HCT116 (cell line): ENCODE data around the gene PALB2. TPM values are rescaled to one million over a fixed set of nuclear protein-coding genes. Genes with fewer than 3 reads are reported as not detected.

ENCODE experiments used
- ATAC-seq: fragments of 200-7000 bp; cut with Tn5 transposase; 2 replicates; pipeline ENCODE4 v1.9.1; 2020; ENCODE audit warnings: mild to moderate bottlenecking, moderate library complexity
- BruUV-seq: library from RNA; stranded (reverse); fragments of 400-500 nt; replicated peaks from 2 replicates; lab custom pipeline; 2021; lab: Mats Ljungman, UMichigan
- CTCF ChIA-PET: fragments of 300-600 bp; sonication (Branson Sonifier 250); formaldehyde crosslinking; loops from one replicate; lab custom pipeline; 2021; ENCODE audit warnings: antibody characterized with exemption; lab: Charles Lee
- POLR2A ChIA-PET: fragments of 300-600, 350-600 bp; sonication (Branson Sonifier 250); formaldehyde crosslinking; loops from one replicate; lab custom pipeline; 2021; ENCODE audit warnings: antibody characterized with exemption; lab: Charles Lee
- RAD21 ChIA-PET, 2 experiments: fragments of 300-600 bp; sonication (Branson Sonifier 250); formaldehyde crosslinking; loops; one replicate each; lab custom pipeline; 2023; ENCODE audit warnings: low total read pairs in 2 of 2; ENCODE audit not compliant: uncharacterized antibody in 2 of 2, unreplicated experiment in 2 of 2, low non-redundant PET in 1 of 2; lab: Charles Lee
- DNase-seq: peaks from one replicate; pipeline ENCODE4 v3.0.0-alpha.2; 2010; ENCODE audit warnings: low read depth, low spot score
- H2AFZ ChIP-seq: fragments of 200-600 bp; shearing (Covaris generic), sonication (generic); 2 replicates; pipeline ENCODE4 v1.6.1; 2017; ENCODE audit warnings: low read depth, mixed run types, mixed read lengths, antibody characterized with exemption, low read length; ENCODE audit not compliant: poor library complexity, severe bottlenecking
- H3K27ac ChIP-seq: 2 replicates; pipeline ENCODE4 v1.5.1; 2012; ENCODE audit warnings: low read depth, low read length
- H3K27me3 ChIP-seq: fragments of 200-600 bp; sonication (generic); 2 replicates; pipeline ENCODE4 v1.6.1; 2016; ENCODE audit warnings: mixed run types, low read length, mixed read lengths; ENCODE audit not compliant: insufficient read depth
- H3K36me3 ChIP-seq, 2 experiments: fragments of 200-500 bp in 1 of 2; fragments of 200-600 bp in 1 of 2; sonication (Bioruptor generic) in 1 of 2; sonication (generic) in 1 of 2; 2 replicates each; pipeline versions ENCODE4 v1.5.1 to v1.6.1; 2014 to 2016; ENCODE audit warnings: low read length in 2 of 2, inconsistent platforms in 1 of 2, mixed read lengths in 1 of 2, mixed run types in 1 of 2; ENCODE audit not compliant: insufficient read depth in 2 of 2, control insufficient read depth in 1 of 2
- H3K4me1 ChIP-seq, 2 experiments: fragments of 200-600 bp in 1 of 2; sonication (generic) in 1 of 2; 2 replicates each; pipeline versions ENCODE4 v1.5.1 to v1.6.1; 2012 to 2017; ENCODE audit warnings: low read length in 2 of 2, inconsistent platforms in 1 of 2, mild to moderate bottlenecking in 1 of 2, mixed read lengths in 1 of 2, mixed run types in 1 of 2, moderate library complexity in 1 of 2; ENCODE audit not compliant: insufficient read depth in 2 of 2, control insufficient read depth in 1 of 2
- H3K4me2 ChIP-seq: fragments of 200-600 bp; sonication (generic); 2 replicates; pipeline ENCODE4 v1.6.1; 2017; ENCODE audit warnings: mixed run types, low read length, mixed read lengths
- H3K4me3 ChIP-seq, 2 experiments: fragments of 200-600 bp in 1 of 2; sonication (generic) in 1 of 2; replicated peaks in 1 of 2; 2 replicates each; pipeline ENCODE4 v1.5.1; 2011 to 2016; ENCODE audit warnings: low read length in 2 of 2, control low read depth in 1 of 2, low read depth in 1 of 2, mild to moderate bottlenecking in 1 of 2, mixed read lengths in 1 of 2, mixed run types in 1 of 2
- H3K79me2 ChIP-seq: fragments of 200-600 bp; sonication (generic); 2 replicates; pipeline ENCODE4 v1.6.1; 2017; ENCODE audit warnings: mild to moderate bottlenecking, mixed run types, low read length, moderate library complexity, mixed read lengths; ENCODE audit not compliant: insufficient read depth
- H3K9ac ChIP-seq: fragments of 200-600 bp; sonication (generic); 2 replicates; pipeline ENCODE4 v1.6.1; 2016; ENCODE audit warnings: low read length, mixed read lengths
- H3K9me2 ChIP-seq: fragments of 200-600 bp; sonication (generic), shearing (Covaris generic); 2 replicates; pipeline ENCODE4 v1.6.1; 2017; ENCODE audit warnings: mixed run types, mild to moderate bottlenecking, moderate library complexity; ENCODE audit not compliant: insufficient read depth
- H3K9me3 ChIP-seq, 2 experiments: fragments of 200-500 bp in 1 of 2; fragments of 200-600 bp in 1 of 2; sonication (Bioruptor generic) in 1 of 2; sonication (generic) in 1 of 2; 2 replicates each; pipeline ENCODE4 v1.6.1; 2014 to 2017; ENCODE audit warnings: low read length in 2 of 2, mixed read lengths in 2 of 2, inconsistent platforms in 1 of 2, low read depth in 1 of 2, mild to moderate bottlenecking in 1 of 2, mixed run types in 1 of 2, moderate library complexity in 1 of 2; ENCODE audit not compliant: control insufficient read depth in 1 of 2, insufficient read depth in 1 of 2
- H4K20me1 ChIP-seq: fragments of 200-600 bp; sonication (generic), shearing (Covaris generic); 2 replicates; pipeline ENCODE4 v1.6.1; 2017; ENCODE audit warnings: mixed run types, mild to moderate bottlenecking, moderate library complexity; ENCODE audit not compliant: insufficient read depth
- CEBPB ChIP-seq: IDR thresholded peaks from 2 replicates; pipeline ENCODE4 v1.6.1; 2012; ENCODE audit warnings: low read depth
- EGR1 ChIP-seq: IDR thresholded peaks from 2 replicates; pipeline ENCODE4 v1.6.1; 2012; ENCODE audit warnings: low read depth
- EZH2 ChIP-seq: fragments of 200-600 bp; sonication (generic); IDR thresholded peaks from 2 replicates; pipeline ENCODE4 v1.6.1; 2017; ENCODE audit warnings: antibody characterized with exemption, mixed run types
- EZH2phosphoT487 ChIP-seq: fragments of 200-600 bp; IDR thresholded peaks from 2 replicates; pipeline ENCODE4 v1.6.1; 2018; ENCODE audit warnings: antibody characterized with exemption, borderline replicate concordance
- JUND ChIP-seq: IDR thresholded peaks from 2 replicates; pipeline ENCODE4 v1.6.1; 2012
- POLR2A ChIP-seq: IDR thresholded peaks from 2 replicates; pipeline ENCODE4 v1.7.0; 2011; ENCODE audit warnings: borderline replicate concordance; ENCODE audit not compliant: insufficient read depth, insufficient read length; ENCODE audit errors: extremely low read depth
- POLR2AphosphoS5 ChIP-seq: IDR thresholded peaks from 2 replicates; pipeline ENCODE4 v1.6.1; 2011; ENCODE audit warnings: mild to moderate bottlenecking, low read depth, low read length, moderate library complexity
- RAD21 ChIP-seq: IDR thresholded peaks from 2 replicates; pipeline ENCODE4 v1.6.1; 2012; ENCODE audit warnings: low read depth, mild to moderate bottlenecking
- SIN3A ChIP-seq: IDR thresholded peaks from 2 replicates; pipeline ENCODE4 v1.6.1; 2012; ENCODE audit warnings: low read depth
- SRF ChIP-seq: IDR thresholded peaks from 2 replicates; pipeline ENCODE4 v1.6.1; 2012; ENCODE audit warnings: low read depth
- TCF7L2 ChIP-seq: IDR thresholded peaks from 2 replicates; pipeline ENCODE4 v1.7.0; 2011; ENCODE audit warnings: borderline replicate concordance, inconsistent platforms; ENCODE audit not compliant: insufficient read depth, insufficient read length; ENCODE audit errors: extremely low read depth
- YY1 ChIP-seq: IDR thresholded peaks from 2 replicates; pipeline ENCODE4 v1.6.1; 2011; ENCODE audit warnings: low read length, low read depth, moderate library complexity, mild to moderate bottlenecking; ENCODE audit not compliant: insufficient replicate concordance; ENCODE audit errors: extremely low read depth
- ZFX ChIP-seq: fragments of 450-650 bp; IDR thresholded peaks from 2 replicates; pipeline ENCODE4 v1.6.1; 2017
- ZNF274 ChIP-seq: fragments of 200-500 bp; sonication (Bioruptor generic); IDR thresholded peaks from 2 replicates; pipeline ENCODE4 v1.6.1; 2014; ENCODE audit warnings: mild to moderate bottlenecking, low read depth, low read length, inconsistent platforms
- intact Hi-C: fragments of 100-400 bp; cut with micrococcal nuclease; formaldehyde crosslinking; loops from 2 replicates; pipeline ENCODE4 v1.10.0; 2022
- total RNA-seq: library from RNA; stranded (reverse); gene quantifications from one replicate; pipeline ENCODE4 v1.2.1, GENCODE V29; 2021; ENCODE audit not compliant: unreplicated experiment
- TF ChIP-seq, protein P1 (sequence below): IDR thresholded peaks from 2 replicates; pipeline ENCODE4 v1.6.1; 2012
- TF ChIP-seq, protein P2 (sequence below): IDR thresholded peaks from 2 replicates; pipeline ENCODE4 v1.6.1; 2012; ENCODE audit warnings: low read depth
- TF ChIP-seq, protein P3 (sequence below): IDR thresholded peaks from 2 replicates; pipeline ENCODE4 v1.6.1; 2012
- TF ChIP-seq, protein P4 (sequence below), 3 experiments: fragments of 200-600 bp in 1 of 3; sonication (generic) in 1 of 3; IDR thresholded peaks in 2 of 3; conservative IDR thresholded peaks in 1 of 3; 2 replicates each; pipeline ENCODE4 v1.5.1; 2012 to 2017; ENCODE audit warnings: low read depth in 2 of 3, low read length in 2 of 3, antibody characterized with exemption in 1 of 3, borderline replicate concordance in 1 of 3, control low read depth in 1 of 3, mild to moderate bottlenecking in 1 of 3, mixed read lengths in 1 of 3, mixed run types in 1 of 3, moderate library complexity in 1 of 3; ENCODE audit not compliant: insufficient read depth in 1 of 3
- TF ChIP-seq, protein P5 (sequence below): IDR thresholded peaks from 2 replicates; pipeline ENCODE4 v1.6.1; 2011; ENCODE audit warnings: mild to moderate bottlenecking, low read length, moderate library complexity; ENCODE audit not compliant: insufficient replicate concordance; ENCODE audit errors: extremely low read depth

The PALB2 gene
- total RNA-seq, 1 experiment from 2014 or later, result 15.6 TPM

DNA sequence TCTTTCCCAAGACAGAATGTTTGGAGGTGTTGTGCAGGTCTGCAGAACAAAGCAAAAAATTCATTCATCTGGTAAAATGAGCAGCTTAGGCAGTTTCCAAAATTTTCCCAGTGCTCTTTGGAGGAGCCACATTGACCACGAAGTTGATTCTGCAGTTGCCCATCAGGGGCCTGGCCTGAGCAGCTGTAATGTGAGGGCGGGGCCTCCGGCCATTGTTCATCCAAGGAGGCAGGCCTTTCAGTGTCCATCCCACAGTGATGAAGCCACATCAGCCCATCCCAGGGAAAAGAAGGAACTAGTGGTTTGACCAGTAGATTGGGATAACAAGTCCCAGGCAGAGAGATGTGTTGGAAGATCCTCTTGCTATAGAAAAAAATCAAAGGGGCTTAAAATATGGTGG is 73.5 kb downstream of the PALB2 start:
- Histone ChIP-seq H3K4me2 (no peak overlapping the region), H3K79me2 (peaks cover 20% of the 10 kb centered on the region; the same call in 1 of the 2 replicates), H3K4me1 (no peaks in the 10 kb centered on the region), H4K20me1 (no peaks in the 10 kb centered on the region), H3K4me3 (no peak overlapping the region), H3K27me3 (no peaks in the 10 kb centered on the region), H3K9ac (no peak overlapping the region), H2AFZ (no peak overlapping the region), H3K36me3 (peaks cover 63 to 78% of the 10 kb centered on the region in 2 experiments), H3K9me3 (no peaks in the 10 kb centered on the region), H3K27ac (no peak overlapping the region), H3K9me2 (no peaks in the 10 kb centered on the region)
- ATAC-seq (peak; percentile 49; the same call in 1 of the 2 replicates), DNase-seq (no peak)
- CTCF ChIA-PET, result no interaction called here
- no TSS peak for BruUV-seq
- RAD21 ChIA-PET, result no interaction called here
- TF ChIP-seq, protein P1, sequence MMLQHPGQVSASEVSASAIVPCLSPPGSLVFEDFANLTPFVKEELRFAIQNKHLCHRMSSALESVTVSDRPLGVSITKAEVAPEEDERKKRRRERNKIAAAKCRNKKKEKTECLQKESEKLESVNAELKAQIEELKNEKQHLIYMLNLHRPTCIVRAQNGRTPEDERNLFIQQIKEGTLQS, result no peak
- TF ChIP-seq ZFX (no peak), POLR2A (no peak), EZH2 (no peak), POLR2AphosphoS5 (no peak), SIN3A (no peak), RAD21 (no peak), ZNF274 (no peak), EGR1 (no peak), EZH2phosphoT487 (no peak), JUND (no peak), SRF (no peak), YY1 (no peak), TCF7L2 (no peak), CEBPB (no peak)
- TF ChIP-seq, protein P2, sequence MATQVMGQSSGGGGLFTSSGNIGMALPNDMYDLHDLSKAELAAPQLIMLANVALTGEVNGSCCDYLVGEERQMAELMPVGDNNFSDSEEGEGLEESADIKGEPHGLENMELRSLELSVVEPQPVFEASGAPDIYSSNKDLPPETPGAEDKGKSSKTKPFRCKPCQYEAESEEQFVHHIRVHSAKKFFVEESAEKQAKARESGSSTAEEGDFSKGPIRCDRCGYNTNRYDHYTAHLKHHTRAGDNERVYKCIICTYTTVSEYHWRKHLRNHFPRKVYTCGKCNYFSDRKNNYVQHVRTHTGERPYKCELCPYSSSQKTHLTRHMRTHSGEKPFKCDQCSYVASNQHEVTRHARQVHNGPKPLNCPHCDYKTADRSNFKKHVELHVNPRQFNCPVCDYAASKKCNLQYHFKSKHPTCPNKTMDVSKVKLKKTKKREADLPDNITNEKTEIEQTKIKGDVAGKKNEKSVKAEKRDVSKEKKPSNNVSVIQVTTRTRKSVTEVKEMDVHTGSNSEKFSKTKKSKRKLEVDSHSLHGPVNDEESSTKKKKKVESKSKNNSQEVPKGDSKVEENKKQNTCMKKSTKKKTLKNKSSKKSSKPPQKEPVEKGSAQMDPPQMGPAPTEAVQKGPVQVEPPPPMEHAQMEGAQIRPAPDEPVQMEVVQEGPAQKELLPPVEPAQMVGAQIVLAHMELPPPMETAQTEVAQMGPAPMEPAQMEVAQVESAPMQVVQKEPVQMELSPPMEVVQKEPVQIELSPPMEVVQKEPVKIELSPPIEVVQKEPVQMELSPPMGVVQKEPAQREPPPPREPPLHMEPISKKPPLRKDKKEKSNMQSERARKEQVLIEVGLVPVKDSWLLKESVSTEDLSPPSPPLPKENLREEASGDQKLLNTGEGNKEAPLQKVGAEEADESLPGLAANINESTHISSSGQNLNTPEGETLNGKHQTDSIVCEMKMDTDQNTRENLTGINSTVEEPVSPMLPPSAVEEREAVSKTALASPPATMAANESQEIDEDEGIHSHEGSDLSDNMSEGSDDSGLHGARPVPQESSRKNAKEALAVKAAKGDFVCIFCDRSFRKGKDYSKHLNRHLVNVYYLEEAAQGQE, result no peak
- TF ChIP-seq, protein P3, sequence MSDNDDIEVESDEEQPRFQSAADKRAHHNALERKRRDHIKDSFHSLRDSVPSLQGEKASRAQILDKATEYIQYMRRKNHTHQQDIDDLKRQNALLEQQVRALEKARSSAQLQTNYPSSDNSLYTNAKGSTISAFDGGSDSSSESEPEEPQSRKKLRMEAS, result no peak
- TF ChIP-seq, protein P4, sequence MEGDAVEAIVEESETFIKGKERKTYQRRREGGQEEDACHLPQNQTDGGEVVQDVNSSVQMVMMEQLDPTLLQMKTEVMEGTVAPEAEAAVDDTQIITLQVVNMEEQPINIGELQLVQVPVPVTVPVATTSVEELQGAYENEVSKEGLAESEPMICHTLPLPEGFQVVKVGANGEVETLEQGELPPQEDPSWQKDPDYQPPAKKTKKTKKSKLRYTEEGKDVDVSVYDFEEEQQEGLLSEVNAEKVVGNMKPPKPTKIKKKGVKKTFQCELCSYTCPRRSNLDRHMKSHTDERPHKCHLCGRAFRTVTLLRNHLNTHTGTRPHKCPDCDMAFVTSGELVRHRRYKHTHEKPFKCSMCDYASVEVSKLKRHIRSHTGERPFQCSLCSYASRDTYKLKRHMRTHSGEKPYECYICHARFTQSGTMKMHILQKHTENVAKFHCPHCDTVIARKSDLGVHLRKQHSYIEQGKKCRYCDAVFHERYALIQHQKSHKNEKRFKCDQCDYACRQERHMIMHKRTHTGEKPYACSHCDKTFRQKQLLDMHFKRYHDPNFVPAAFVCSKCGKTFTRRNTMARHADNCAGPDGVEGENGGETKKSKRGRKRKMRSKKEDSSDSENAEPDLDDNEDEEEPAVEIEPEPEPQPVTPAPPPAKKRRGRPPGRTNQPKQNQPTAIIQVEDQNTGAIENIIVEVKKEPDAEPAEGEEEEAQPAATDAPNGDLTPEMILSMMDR (IDR thresholded peaks at IDR 0.05 in 2 of 3, conservative IDR thresholded peaks at IDR 0.05 in 1 of 3; ENCODE audit: borderline replicate concordance in 1 of 3, insufficient read depth in 1 of 3, low read depth in 2 of 3, low read length in 2 of 3), result no peak
- TF ChIP-seq, protein P5, sequence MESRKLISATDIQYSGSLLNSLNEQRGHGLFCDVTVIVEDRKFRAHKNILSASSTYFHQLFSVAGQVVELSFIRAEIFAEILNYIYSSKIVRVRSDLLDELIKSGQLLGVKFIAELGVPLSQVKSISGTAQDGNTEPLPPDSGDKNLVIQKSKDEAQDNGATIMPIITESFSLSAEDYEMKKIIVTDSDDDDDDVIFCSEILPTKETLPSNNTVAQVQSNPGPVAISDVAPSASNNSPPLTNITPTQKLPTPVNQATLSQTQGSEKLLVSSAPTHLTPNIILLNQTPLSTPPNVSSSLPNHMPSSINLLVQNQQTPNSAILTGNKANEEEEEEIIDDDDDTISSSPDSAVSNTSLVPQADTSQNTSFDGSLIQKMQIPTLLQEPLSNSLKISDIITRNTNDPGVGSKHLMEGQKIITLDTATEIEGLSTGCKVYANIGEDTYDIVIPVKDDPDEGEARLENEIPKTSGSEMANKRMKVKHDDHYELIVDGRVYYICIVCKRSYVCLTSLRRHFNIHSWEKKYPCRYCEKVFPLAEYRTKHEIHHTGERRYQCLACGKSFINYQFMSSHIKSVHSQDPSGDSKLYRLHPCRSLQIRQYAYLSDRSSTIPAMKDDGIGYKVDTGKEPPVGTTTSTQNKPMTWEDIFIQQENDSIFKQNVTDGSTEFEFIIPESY, result no peak
- intact Hi-C loops, result no loop called here
- POLR2A ChIA-PET, result no interaction called here
